AG10803 (cell line): ENCODE results near the gene BET1L.

Experiments used
- DNase-seq: peaks from one replicate; pipeline ENCODE4 v3.0.0; 2010; ENCODE audit warnings: low read depth
- H3K4me3 ChIP-seq: 2 replicates; pipeline ENCODE4 v1.5.1; 2011; ENCODE audit warnings: mild to moderate bottlenecking, low read length, control low read depth
- CTCF ChIP-seq: conservative IDR thresholded peaks from 2 replicates; pipeline ENCODE4 v1.5.1; 2011; ENCODE audit warnings: mild to moderate bottlenecking, low read length, control low read depth, inconsistent platforms

The BET1L gene

DNA sequence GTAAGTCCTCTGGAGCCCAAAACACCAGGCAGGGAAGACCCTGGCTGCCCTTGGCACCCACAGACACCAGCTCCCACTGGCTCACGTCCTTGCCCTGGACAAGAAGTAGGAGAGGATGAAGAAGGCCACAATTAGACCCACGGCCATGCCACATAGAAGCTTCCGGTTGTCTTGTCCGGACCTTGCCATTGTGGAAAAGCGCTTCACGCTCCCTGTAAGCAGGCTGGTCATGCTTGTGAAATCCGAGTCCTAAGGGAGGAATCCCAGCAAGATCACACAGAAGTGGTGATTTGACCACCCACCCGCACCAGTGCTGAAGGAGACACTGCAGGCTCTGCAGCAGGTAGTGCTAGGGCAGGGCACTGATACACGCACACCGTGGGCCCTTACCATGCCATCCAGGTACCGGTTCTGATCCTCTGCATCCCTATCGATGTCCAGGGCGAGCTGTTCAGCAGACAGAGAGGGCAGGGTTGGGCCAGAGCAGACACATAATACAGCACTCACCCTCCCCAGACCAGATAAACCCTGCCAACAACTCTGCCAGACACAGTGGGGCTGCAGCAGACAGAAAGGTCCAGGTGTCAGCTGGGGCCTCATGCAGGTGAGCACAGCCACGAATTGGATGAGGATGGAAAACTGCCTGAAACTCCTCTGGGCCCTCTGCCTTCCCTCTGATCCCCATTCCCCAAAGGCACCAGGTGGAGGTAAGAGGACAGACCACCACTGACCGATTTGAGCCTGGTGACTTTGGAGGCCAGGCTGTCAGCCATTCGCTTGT lies 1.8 kb downstream of the BET1L start:
- H3K4me3 ChIP-seq: peak overlapping the region; percentile 99
- DNase-seq: no peak
- no peak for TF ChIP-seq CTCF

- TF ChIP-seq CTCF: no peak
- DNase-seq: no peak
- H3K4me3 ChIP-seq: no peak overlapping the region
Observed at GRCh38 chr11:204587-205109, 2.6 kb downstream of the BET1L start.

DNA sequence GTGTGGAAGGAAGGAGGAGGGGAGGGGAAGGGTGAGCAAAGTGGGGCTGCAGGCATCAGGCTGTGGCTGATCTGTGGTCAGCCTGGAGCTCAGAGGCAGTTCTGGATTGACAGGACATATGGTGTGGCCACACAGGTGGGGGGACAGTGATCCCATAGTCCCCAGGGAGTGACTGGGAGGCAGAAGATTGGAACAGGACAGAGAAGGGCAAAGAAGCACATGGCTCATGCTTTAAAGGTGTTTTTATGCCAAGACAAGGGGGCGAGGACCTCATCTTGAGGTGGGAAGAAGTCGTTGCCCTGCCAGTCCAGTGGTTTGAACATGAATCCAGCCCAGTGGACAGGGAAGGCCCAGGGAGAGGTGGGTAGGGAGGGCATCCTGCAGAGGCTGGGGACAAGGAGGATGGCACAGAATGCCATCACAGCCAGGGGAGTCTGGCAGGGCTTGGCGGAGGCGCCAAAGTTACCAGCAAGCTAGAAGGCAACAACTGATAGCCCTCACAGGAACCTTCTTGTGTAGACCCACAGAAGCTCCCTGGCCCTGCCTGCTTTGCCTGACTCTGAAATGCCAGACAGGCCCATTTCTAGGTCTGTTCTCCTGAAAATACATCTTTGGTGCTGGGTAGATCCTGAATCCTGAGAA lies 3.1 kb downstream of the BET1L start:
- no peak for DNase-seq
- TF ChIP-seq CTCF: no peak
- H3K4me3 ChIP-seq: no peak overlapping the region

- no peak for TF ChIP-seq CTCF
- DNase-seq: no peak
- no peak overlapping the region for H3K4me3 ChIP-seq
Observed at GRCh38 chr11:203056-203944, 3.9 kb downstream of the BET1L start.

DNA sequence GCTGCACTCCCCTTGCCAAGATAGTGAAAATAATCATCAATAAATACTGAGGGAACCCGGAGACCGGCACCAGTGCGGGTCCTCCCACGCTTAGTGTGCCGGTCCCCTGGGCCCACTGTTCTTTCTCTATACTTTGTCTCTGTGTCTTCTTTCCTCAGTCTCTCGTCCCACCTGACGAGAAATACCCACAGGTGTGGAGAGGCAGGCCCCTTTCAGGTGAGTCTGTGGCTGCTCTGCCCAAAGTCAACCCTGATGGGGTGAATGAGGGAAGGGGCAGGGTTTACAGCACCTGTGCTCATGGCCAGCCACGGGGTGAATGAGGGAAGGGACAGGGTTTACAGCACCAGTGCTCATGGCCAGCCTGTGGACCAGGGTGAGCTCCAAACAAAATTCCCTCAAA lies 4.7 kb downstream of the BET1L start:
- TF ChIP-seq CTCF: no peak
- H3K4me3 ChIP-seq: no peak overlapping the region
- no peak for DNase-seq

- no peak for TF ChIP-seq CTCF
- DNase-seq: no peak
- no peak overlapping the region for H3K4me3 ChIP-seq
Observed at GRCh38 chr11:201966-202365, 5.2 kb downstream of the BET1L start.
